ENCODE results near the gene RITA1. TPM values are rescaled to one million over a fixed set of nuclear protein-coding genes. Genes with fewer than 3 reads are reported as not detected.

RITA1 gene
- total and polyA plus RNA-seq, 2 donors (not counting 1 experiment from before 2014, with no cell fraction given): 8.1 to 17.9 TPM

GRCh38 chr12:113232840-113233585 lies 47.5 kb downstream of the RITA1 start:
- Histone ChIP-seq H3K4me1 (ENCODE audit: control insufficient read depth in 2 of 2, insufficient read depth in 2 of 2, low read length in 2 of 2) (peaks cover 67 to 76% of the 10 kb centered on the region in 2 donors), H3K79me2 (ENCODE audit: control insufficient read depth, insufficient read depth, low read length) (peaks cover 35% of the 10 kb centered on the region)
- H3K9me3 Mint-ChIP-seq (ENCODE audit: insufficient read depth): no peaks in the 10 kb centered on the region

More at GRCh38 chr12:113232840-113233585, 47.5 kb downstream of the RITA1 start:
- peak overlapping the region in 4 of 5 experiments; percentile 7 to 31 (median 17) for H3K4me3 ChIP-seq (ENCODE audit: control extremely low read depth in 1 of 5, extremely low read depth in 1 of 5, insufficient read depth in 1 of 5, low read depth in 2 of 5, low read length in 4 of 5)
- H3K4me2 ChIP-seq (replicated peaks; ENCODE audit: low read depth, low read length, poor library complexity, severe bottlenecking): peak overlapping the region; percentile 76
- 17% methylated on average over 21 of the region's 25 CpGs for WGBS (ENCODE audit: insufficient coverage)
- peak overlapping the region; percentile 54 to 73 for H3K27ac ChIP-seq (ENCODE audit: low read length in 2 of 2)
- DNase-seq (peak; percentile 94), ATAC-seq (ENCODE audit: low read depth) (peak; percentile 83)
- no peak for TF ChIP-seq EZH2 (IDR thresholded peaks at IDR 0.05; ENCODE audit: borderline replicate concordance, insufficient read depth, low read depth, low read length, poor library complexity, severe bottlenecking)
- TF ChIP-seq, protein P1, sequence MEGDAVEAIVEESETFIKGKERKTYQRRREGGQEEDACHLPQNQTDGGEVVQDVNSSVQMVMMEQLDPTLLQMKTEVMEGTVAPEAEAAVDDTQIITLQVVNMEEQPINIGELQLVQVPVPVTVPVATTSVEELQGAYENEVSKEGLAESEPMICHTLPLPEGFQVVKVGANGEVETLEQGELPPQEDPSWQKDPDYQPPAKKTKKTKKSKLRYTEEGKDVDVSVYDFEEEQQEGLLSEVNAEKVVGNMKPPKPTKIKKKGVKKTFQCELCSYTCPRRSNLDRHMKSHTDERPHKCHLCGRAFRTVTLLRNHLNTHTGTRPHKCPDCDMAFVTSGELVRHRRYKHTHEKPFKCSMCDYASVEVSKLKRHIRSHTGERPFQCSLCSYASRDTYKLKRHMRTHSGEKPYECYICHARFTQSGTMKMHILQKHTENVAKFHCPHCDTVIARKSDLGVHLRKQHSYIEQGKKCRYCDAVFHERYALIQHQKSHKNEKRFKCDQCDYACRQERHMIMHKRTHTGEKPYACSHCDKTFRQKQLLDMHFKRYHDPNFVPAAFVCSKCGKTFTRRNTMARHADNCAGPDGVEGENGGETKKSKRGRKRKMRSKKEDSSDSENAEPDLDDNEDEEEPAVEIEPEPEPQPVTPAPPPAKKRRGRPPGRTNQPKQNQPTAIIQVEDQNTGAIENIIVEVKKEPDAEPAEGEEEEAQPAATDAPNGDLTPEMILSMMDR (IDR thresholded peaks at IDR 0.05): peak; percentile 74
- H4K20me1 ChIP-seq (ENCODE audit: control insufficient read depth, insufficient read depth, low read length, poor library complexity, severe bottlenecking): no peaks in the 10 kb centered on the region
- Mint-ChIP-seq H3K4me3 (peak overlapping the region; percentile 82), H3K4me1 (peaks cover 78% of the 10 kb centered on the region), H3K27me3 (no peaks in the 10 kb centered on the region), H3K27ac (peak overlapping the region; percentile 87)
- peaks cover 0 to 4% (median 0%) of the 10 kb centered on the region in 3 donors for H3K9me3 ChIP-seq (ENCODE audit: control extremely low read depth in 1 of 3, control insufficient read depth in 2 of 3, insufficient read depth in 1 of 3, low read length in 2 of 3)
- H3K9ac ChIP-seq (ENCODE audit: low read length): peak overlapping the region; percentile 17
- H3K27me3 ChIP-seq (replicated peaks in 1 of 4; ENCODE audit: control extremely low read depth in 1 of 4, control insufficient read depth in 3 of 4, insufficient read depth in 4 of 4, low read length in 3 of 4): no peaks in the 10 kb centered on the region
- ChIA-PET CTCF (interaction anchor here (0.5 to 7.3 kb wide), 21 partner anchors 11 to 240 kb away, joined by 3 to 96 read pairs (median 5); partner anchors contain the start of genes DDX54, RITA1 and TPCN1), POLR2A (interaction anchor here (0.7 to 4.7 kb wide), 6 partner anchors 11 to 49 kb away, joined by 3 to 54 read pairs (median 10); partner anchors contain the start of gene TPCN1)
- intact Hi-C loops (cut with micrococcal nuclease): loop anchor here (1.0 kb wide), 6 partner anchors 12 to 125 kb away; partner anchors contain the start of genes DDX54, PLBD2, RITA1 and SLC8B1
- H2AFZ ChIP-seq (ENCODE audit: insufficient read depth, low read depth, low read length, poor library complexity, severe bottlenecking): peak overlapping the region; percentile 47
- peaks cover 0 to 44% of the 10 kb centered on the region in 2 experiments for H3K36me3 ChIP-seq (replicated peaks in 1 of 2; ENCODE audit: control extremely low read depth in 1 of 2, control insufficient read depth in 1 of 2, extremely low read depth in 1 of 2, insufficient read depth in 2 of 2, low read length in 1 of 2)
